PFSK-1 (cell line): ENCODE results near the gene PPP1R3C.

Experiments
- POLR2AphosphoS5 ChIP-seq: IDR thresholded peaks from 2 replicates; pipeline ENCODE4 v1.6.1; 2012; ENCODE audit warnings: low read depth, mild to moderate bottlenecking, control low read depth, low read length, moderate library complexity
- SIN3A ChIP-seq: IDR thresholded peaks from 2 replicates; pipeline ENCODE4 v1.6.1; 2012; ENCODE audit warnings: mild to moderate bottlenecking, low read length, moderate library complexity, borderline replicate concordance; ENCODE audit not compliant: insufficient read depth
- TAF1 ChIP-seq: IDR thresholded peaks from 2 replicates; pipeline ENCODE4 v1.6.1; 2012; ENCODE audit warnings: low read length, control low read depth, borderline replicate concordance; ENCODE audit not compliant: insufficient read depth
- TF ChIP-seq, protein P1 (sequence below), 2 experiments: IDR thresholded peaks; 2 replicates each; pipeline versions ENCODE4 v1.6.1 to v1.8.0; 2011 to 2012; ENCODE audit warnings: low read depth in 2 of 2, low read length in 2 of 2, control low read depth in 1 of 2, inconsistent platforms in 1 of 2, mild to moderate bottlenecking in 1 of 2, moderate library complexity in 1 of 2; ENCODE audit not compliant: insufficient read depth in 1 of 2

DNA sequence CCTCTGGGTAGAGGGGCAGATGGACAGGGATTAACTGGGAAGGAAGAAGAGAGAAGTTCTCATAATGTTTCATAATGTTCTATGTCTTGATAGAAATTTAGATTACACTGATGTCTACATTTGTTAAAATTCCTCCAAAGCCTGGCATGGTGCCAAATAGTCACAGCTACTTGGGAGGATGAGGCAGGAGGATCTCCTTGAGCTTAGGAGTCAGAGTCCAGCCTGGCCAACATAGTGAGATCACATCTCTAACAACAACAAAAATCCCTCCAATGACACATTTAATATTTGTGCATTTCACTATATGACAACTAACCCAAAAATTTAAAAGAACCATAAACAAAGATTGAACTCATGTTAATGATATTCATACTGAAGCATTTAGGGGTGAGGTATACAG lies 33.0 kb upstream of the PPP1R3C start:
- no peak for TF ChIP-seq SIN3A
- TF ChIP-seq POLR2AphosphoS5 = no peak
- TF ChIP-seq TAF1 = no peak
- TF ChIP-seq, protein P1, sequence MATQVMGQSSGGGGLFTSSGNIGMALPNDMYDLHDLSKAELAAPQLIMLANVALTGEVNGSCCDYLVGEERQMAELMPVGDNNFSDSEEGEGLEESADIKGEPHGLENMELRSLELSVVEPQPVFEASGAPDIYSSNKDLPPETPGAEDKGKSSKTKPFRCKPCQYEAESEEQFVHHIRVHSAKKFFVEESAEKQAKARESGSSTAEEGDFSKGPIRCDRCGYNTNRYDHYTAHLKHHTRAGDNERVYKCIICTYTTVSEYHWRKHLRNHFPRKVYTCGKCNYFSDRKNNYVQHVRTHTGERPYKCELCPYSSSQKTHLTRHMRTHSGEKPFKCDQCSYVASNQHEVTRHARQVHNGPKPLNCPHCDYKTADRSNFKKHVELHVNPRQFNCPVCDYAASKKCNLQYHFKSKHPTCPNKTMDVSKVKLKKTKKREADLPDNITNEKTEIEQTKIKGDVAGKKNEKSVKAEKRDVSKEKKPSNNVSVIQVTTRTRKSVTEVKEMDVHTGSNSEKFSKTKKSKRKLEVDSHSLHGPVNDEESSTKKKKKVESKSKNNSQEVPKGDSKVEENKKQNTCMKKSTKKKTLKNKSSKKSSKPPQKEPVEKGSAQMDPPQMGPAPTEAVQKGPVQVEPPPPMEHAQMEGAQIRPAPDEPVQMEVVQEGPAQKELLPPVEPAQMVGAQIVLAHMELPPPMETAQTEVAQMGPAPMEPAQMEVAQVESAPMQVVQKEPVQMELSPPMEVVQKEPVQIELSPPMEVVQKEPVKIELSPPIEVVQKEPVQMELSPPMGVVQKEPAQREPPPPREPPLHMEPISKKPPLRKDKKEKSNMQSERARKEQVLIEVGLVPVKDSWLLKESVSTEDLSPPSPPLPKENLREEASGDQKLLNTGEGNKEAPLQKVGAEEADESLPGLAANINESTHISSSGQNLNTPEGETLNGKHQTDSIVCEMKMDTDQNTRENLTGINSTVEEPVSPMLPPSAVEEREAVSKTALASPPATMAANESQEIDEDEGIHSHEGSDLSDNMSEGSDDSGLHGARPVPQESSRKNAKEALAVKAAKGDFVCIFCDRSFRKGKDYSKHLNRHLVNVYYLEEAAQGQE (IDR thresholded peaks at IDR 0.05; ENCODE audit: insufficient read depth in 1 of 2, low read depth in 2 of 2, low read length in 2 of 2) = no peak
